PC-3 (cell line): ENCODE results near the gene PRKCE.

Experiments
- CTCF ChIP-seq: fragments of 300-600 bp; sonication (generic); conservative IDR thresholded peaks from 2 replicates; pipeline ENCODE4 v1.5.1; 2017; ENCODE audit warnings: antibody characterized with exemption, low read depth, mild to moderate bottlenecking, low read length
- EZH2 ChIP-seq: fragments of 300-600 bp; sonication (generic); IDR thresholded peaks from one replicate; pipeline ENCODE4 v1.6.1; 2017; ENCODE audit warnings: antibody characterized with exemption, mild to moderate bottlenecking, low read length; ENCODE audit not compliant: unreplicated experiment
- EZH2phosphoT487 ChIP-seq: fragments of 300-600 bp; sonication (generic); IDR thresholded peaks from 2 replicates; pipeline ENCODE4 v1.6.1; 2018; ENCODE audit warnings: mild to moderate bottlenecking, antibody characterized with exemption, low read length, borderline replicate concordance

GRCh38 chr2:45627911-45628310 is 23.6 kb upstream of the PRKCE start:
- TF ChIP-seq CTCF = no peak
- no peak for TF ChIP-seq EZH2
- TF ChIP-seq EZH2phosphoT487 = no peak
